Measurements from ENCODE around the gene DNAH11. TPM values are rescaled to one million over a fixed set of nuclear protein-coding genes. Genes with fewer than 3 reads are reported as not detected.
"Not testable (repeated sequence)": the region's sequence is repeated elsewhere in the genome, so short reads cannot be mapped to it uniquely, and the experiment has no call there.

The DNAH11 gene
- total RNA-seq, 2 donors from 2014 or later, result 0.05 to 0.32 TPM

- no peak overlapping the region for H3K27ac ChIP-seq
- no peak overlapping the region for H3K9ac ChIP-seq (ENCODE audit: low read depth in 2 of 2, low read length in 2 of 2)
- H3K36me3 ChIP-seq, result no peaks in the 10 kb centered on the region
- DNase-seq, result no peak
- H3K4me1 ChIP-seq, result no peaks in the 10 kb centered on the region
- TF ChIP-seq CTCF (IDR thresholded peaks at IDR 0.05), result no peak
- no peak overlapping the region for H3K4me3 ChIP-seq
- no peaks in the 10 kb centered on the region for H3K27me3 ChIP-seq
- intact Hi-C loops (cut with DNase I), result no loop called here
- no peaks in the 10 kb centered on the region for H3K9me3 ChIP-seq
Measured at GRCh38 chr7:21656796-21657195, 114.0 kb downstream of the DNAH11 start.

- Histone ChIP-seq H3K9me3 (no peaks in the 10 kb centered on the region), H3K4me3 (no peak overlapping the region), H3K36me3 (no peaks in the 10 kb centered on the region), H3K27ac (no peak overlapping the region), H3K27me3 (no peaks in the 10 kb centered on the region), H3K9ac (ENCODE audit: low read depth in 2 of 2, low read length in 2 of 2) (no peak overlapping the region), H3K4me1 (no peaks in the 10 kb centered on the region)
- intact Hi-C loops (cut with DNase I), result no loop called here
- TF ChIP-seq CTCF (IDR thresholded peaks at IDR 0.05), result no peak
- no peak for DNase-seq
Measured at GRCh38 chr7:21670496-21670895, 127.7 kb downstream of the DNAH11 start.

- Histone ChIP-seq H3K9ac (ENCODE audit: low read depth in 2 of 2, low read length in 2 of 2) (no peak overlapping the region), H3K4me3 (no peak overlapping the region), H3K27me3 (no peaks in the 10 kb centered on the region), H3K9me3 (no peaks in the 10 kb centered on the region), H3K4me1 (no peaks in the 10 kb centered on the region), H3K27ac (no peak overlapping the region), H3K36me3 (no peaks in the 10 kb centered on the region)
- TF ChIP-seq CTCF (IDR thresholded peaks at IDR 0.05), result no peak
- intact Hi-C loops (cut with DNase I), result no loop called here
- DNase-seq, result no peak
Measured at GRCh38 chr7:21671859-21672258, 129.0 kb downstream of the DNAH11 start.

- DNase-seq, result no peak
- intact Hi-C loops (cut with DNase I), result no loop called here
- no peaks in the 10 kb centered on the region for H3K27me3 ChIP-seq
Measured at GRCh38 chr7:21675255-21675654, 132.4 kb downstream of the DNAH11 start.

GRCh38 chr7:21690705-21691104 is 147.9 kb downstream of the DNAH11 start:
- no peaks in the 10 kb centered on the region for H3K27me3 ChIP-seq

More at GRCh38 chr7:21675255-21675654, 132.4 kb downstream of the DNAH11 start:
- no peaks in the 10 kb centered on the region for H3K36me3 ChIP-seq
- no peak overlapping the region for H3K9ac ChIP-seq (ENCODE audit: low read depth in 2 of 2, low read length in 2 of 2)
- no peak overlapping the region for H3K27ac ChIP-seq
- H3K4me1 ChIP-seq, result no peaks in the 10 kb centered on the region
- no peak for TF ChIP-seq CTCF (IDR thresholded peaks at IDR 0.05)
- no peak overlapping the region for H3K4me3 ChIP-seq
- H3K9me3 ChIP-seq, result no peaks in the 10 kb centered on the region

GRCh38 chr7:21691146-21691545 is 148.3 kb downstream of the DNAH11 start:
- H3K4me3 ChIP-seq; H3K36me3 ChIP-seq; DNase-seq; intact Hi-C loops (cut with DNase I); H3K4me1 ChIP-seq; H3K27ac ChIP-seq; H3K9ac ChIP-seq (ENCODE audit: low read depth in 2 of 2, low read length in 2 of 2); H3K27me3 ChIP-seq; H3K9me3 ChIP-seq: not testable (repeated sequence)

More at GRCh38 chr7:21690705-21691104, 147.9 kb downstream of the DNAH11 start:
- no peak for TF ChIP-seq CTCF (IDR thresholded peaks at IDR 0.05)
- H3K36me3 ChIP-seq, result no peaks in the 10 kb centered on the region
- no peaks in the 10 kb centered on the region for H3K9me3 ChIP-seq
- no peaks in the 10 kb centered on the region for H3K4me1 ChIP-seq
- no peak for DNase-seq
- intact Hi-C loops (cut with DNase I), result no loop called here
- H3K9ac ChIP-seq (ENCODE audit: low read depth in 2 of 2, low read length in 2 of 2), result no peak overlapping the region
- H3K4me3 ChIP-seq, result no peak overlapping the region
- no peak overlapping the region for H3K27ac ChIP-seq

DNA sequence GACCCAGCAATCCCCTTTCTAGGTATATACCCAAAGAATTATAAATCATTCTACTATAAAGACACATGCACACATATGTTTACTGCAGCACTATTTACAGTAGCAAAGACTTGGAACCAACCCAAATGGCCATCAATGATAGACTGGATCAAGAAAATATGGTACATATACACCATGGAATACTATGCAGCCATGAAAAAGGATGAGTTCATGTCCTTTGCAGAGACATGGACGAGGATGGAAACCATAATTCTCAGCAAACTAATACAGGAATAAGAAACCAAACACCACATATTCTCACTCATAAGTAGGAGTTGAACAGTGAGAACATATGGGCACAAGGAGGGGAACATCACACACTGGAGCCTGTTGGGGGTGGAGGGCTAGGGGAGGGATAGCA is 157.7 kb downstream of the DNAH11 start:
- H3K36me3 ChIP-seq; H3K4me3 ChIP-seq; intact Hi-C loops (cut with DNase I); H3K27ac ChIP-seq; H3K27me3 ChIP-seq; H3K4me1 ChIP-seq; H3K9me3 ChIP-seq; DNase-seq; H3K9ac ChIP-seq (ENCODE audit: low read depth in 2 of 2, low read length in 2 of 2): not testable (repeated sequence)

Measured in colonic mucosa (tissue), 4 donors.